ENCODE results near the gene MFSD2B. TPM values are rescaled to one million over a fixed set of nuclear protein-coding genes. Genes with fewer than 3 reads are reported as not detected.

Gene MFSD2B
- total and polyA plus RNA-seq, 8 donors: 0.12 to 0.61 TPM; not detected in 6

DNA sequence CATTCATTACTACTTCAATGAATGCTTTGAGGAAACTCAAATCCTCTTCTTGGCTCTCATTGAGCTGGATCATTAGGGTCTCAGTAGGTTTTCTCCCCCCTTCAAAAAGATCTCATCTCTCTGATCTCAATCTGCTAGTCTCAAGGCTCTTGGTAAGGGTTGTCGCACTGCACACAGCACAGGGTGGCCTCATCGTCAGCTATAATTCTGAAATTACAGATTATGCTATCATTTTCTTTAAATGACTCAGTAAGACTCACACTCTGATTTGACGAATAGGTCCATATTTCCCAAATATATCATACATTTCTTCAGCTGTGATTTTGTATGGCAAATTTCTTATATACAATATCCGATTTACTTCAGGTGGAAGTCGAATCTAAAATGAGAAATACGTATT is 63.9 kb downstream of the MFSD2B start:
- Histone ChIP-seq H3K27me3 (no peaks in the 10 kb centered on the region), H3K27ac (no peak overlapping the region), H3K4me1 (peaks cover 17 to 37% (median 31%) of the 10 kb centered on the region in 4 donors), H3K9me3 (no peaks in the 10 kb centered on the region), H3K4me3 (no peak overlapping the region), H3K36me3 (peaks cover 10 to 60% (median 52%) of the 10 kb centered on the region in 4 donors)
- TF ChIP-seq EP300 (IDR thresholded peaks at IDR 0.05): no peak
- TF ChIP-seq POLR2A (IDR thresholded peaks at IDR 0.05): no peak
- no peak for TF ChIP-seq POLR2AphosphoS5 (IDR thresholded peaks at IDR 0.05)
- TF ChIP-seq, protein P1, sequence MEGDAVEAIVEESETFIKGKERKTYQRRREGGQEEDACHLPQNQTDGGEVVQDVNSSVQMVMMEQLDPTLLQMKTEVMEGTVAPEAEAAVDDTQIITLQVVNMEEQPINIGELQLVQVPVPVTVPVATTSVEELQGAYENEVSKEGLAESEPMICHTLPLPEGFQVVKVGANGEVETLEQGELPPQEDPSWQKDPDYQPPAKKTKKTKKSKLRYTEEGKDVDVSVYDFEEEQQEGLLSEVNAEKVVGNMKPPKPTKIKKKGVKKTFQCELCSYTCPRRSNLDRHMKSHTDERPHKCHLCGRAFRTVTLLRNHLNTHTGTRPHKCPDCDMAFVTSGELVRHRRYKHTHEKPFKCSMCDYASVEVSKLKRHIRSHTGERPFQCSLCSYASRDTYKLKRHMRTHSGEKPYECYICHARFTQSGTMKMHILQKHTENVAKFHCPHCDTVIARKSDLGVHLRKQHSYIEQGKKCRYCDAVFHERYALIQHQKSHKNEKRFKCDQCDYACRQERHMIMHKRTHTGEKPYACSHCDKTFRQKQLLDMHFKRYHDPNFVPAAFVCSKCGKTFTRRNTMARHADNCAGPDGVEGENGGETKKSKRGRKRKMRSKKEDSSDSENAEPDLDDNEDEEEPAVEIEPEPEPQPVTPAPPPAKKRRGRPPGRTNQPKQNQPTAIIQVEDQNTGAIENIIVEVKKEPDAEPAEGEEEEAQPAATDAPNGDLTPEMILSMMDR (IDR thresholded peaks at IDR 0.05): no peak
- intact Hi-C loops (cut with DNase I; ENCODE audit: low total_unique reads): loop anchor here (10.0 kb wide), 1 partner anchor 149 kb away; the partner anchor contains the start of gene ATAD2B
- DNase-seq: no peak
- 79 to 90% (median 87%) methylated on average over 6 of the region's 6 CpGs for WGBS, 5 donors

DNA sequence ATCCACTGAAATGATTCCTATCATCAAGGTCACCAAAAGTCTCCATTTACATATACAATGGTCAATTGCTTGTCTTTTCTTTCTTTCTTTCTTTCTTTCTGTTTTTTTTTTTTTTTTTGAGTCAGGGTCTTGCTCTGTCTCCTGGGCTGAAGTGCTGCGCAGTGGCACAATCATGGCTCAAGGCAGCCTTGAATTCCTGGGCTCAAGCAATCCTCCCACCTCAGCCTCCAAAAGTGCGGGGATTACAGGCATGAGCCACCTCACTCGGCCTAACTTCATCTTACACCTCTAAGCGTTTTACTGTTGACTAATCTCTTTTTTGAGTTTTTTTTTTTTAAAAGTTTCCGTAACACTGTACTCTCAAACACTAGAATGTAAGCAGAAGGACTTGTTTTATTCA is 65.4 kb downstream of the MFSD2B start:
- peaks cover 17 to 37% (median 31%) of the 10 kb centered on the region in 4 donors for H3K4me1 ChIP-seq
- H3K27me3 ChIP-seq: no peaks in the 10 kb centered on the region
- peak overlapping the region in 4 of 5 donors; percentile 90 to 95 (median 94) for H3K27ac ChIP-seq
- H3K4me3 ChIP-seq: peak overlapping the region; percentile 73 to 90 (median 80)
- TF ChIP-seq POLR2A (IDR thresholded peaks at IDR 0.05): no peak
- no peak for TF ChIP-seq EP300 (IDR thresholded peaks at IDR 0.05)
- TF ChIP-seq POLR2AphosphoS5 (IDR thresholded peaks at IDR 0.05): no peak
- TF ChIP-seq, protein P1 (IDR thresholded peaks at IDR 0.05): no peak
- intact Hi-C loops (cut with DNase I; ENCODE audit: low total_unique reads): loop anchor here (10.0 kb wide), 1 partner anchor 150 kb away; the partner anchor contains the start of gene ATAD2B
- no peaks in the 10 kb centered on the region for H3K9me3 ChIP-seq
- peaks cover 5 to 60% (median 50%) of the 10 kb centered on the region in 4 donors for H3K36me3 ChIP-seq
- no peak for DNase-seq
- 50 to 57% (median 52%) methylated on average over 5 of the region's 5 CpGs for WGBS, 5 donors

Small RNA genes within 50 kb of the gene (small RNA-seq; reads per million reads assigned to genes)
- 0 reads per million in 4 donors for gene RN7SL610P
- gene RNU6-370P: 0 reads per million in 4 donors

Other genes starting within 250 kb of the MFSD2B start
- 10 to 100 TPM; 13.4 to 67.0 (median 42.6) TPM for gene ATAD2B, start 83.0 kb upstream of the MFSD2B start, total RNA-seq
- 1 to 10 TPM; 2.0 to 4.3 (median 2.2) TPM for gene ATAD2B, start 83.0 kb upstream of the MFSD2B start, polyA plus RNA-seq
- 10 to 100 TPM in 3 of 5 donors, 1 to 10 TPM in 2; 3.6 to 53.6 (median 11.1) TPM for gene UBXN2A, start 69.6 kb upstream of the MFSD2B start, total RNA-seq
- gene UBXN2A, start 69.6 kb upstream of the MFSD2B start, polyA plus RNA-seq: 1 to 10 TPM; 4.4 to 8.9 (median 6.4) TPM
- 10 to 100 TPM in 1 of 5 donors, 1 to 10 TPM in 4; 1.2 to 25.9 (median 4.9) TPM for gene WDCP, start 37.3 kb downstream of the MFSD2B start, total RNA-seq
- 1 to 10 TPM; 1.5 to 2.0 (median 1.8) TPM for gene WDCP, start 37.3 kb downstream of the MFSD2B start, polyA plus RNA-seq
- gene FKBP1B, start 39.7 kb downstream of the MFSD2B start, total RNA-seq: 10 to 100 TPM in 1 of 5 donors, 1 to 10 TPM in 3, not detected in 1; 1.3 to 13.6 (median 7.3) TPM
- 10 to 100 TPM; 21.1 to 34.3 (median 30.4) TPM for gene FKBP1B, start 39.7 kb downstream of the MFSD2B start, polyA plus RNA-seq
- gene SF3B6, start 66.2 kb downstream of the MFSD2B start, total RNA-seq: 100 to 1,000 TPM in 1 of 5 donors, 10 to 100 TPM in 4; 18.8 to 121 (median 40.7) TPM
- gene SF3B6, start 66.2 kb downstream of the MFSD2B start, polyA plus RNA-seq: 100 to 1,000 TPM; 125 to 139 (median 126) TPM
- 100 to 1,000 TPM in 1 of 5 donors, 10 to 100 TPM in 3, 1 to 10 TPM in 1; 9.3 to 103 (median 38.7) TPM for gene TP53I3, start 74.7 kb downstream of the MFSD2B start, total RNA-seq
- 10 to 100 TPM; 23.7 to 66.6 (median 47.0) TPM for gene TP53I3, start 74.7 kb downstream of the MFSD2B start, polyA plus RNA-seq
- 1 to 10 TPM in 1 of 5 donors, not detected in 4; 1.8 TPM for gene PFN4, start 113.2 kb downstream of the MFSD2B start, total RNA-seq
- gene PFN4, start 113.2 kb downstream of the MFSD2B start, polyA plus RNA-seq: under 1 TPM in 2 of 3 donors, not detected in 1; 0.48 to 0.56 TPM
- 10 to 100 TPM in 3 of 5 donors, 1 to 10 TPM in 1, not detected in 1; 8.5 to 43.2 (median 26.0) TPM for gene FAM228B, start 113.4 kb downstream of the MFSD2B start, total RNA-seq
- gene FAM228B, start 113.4 kb downstream of the MFSD2B start, polyA plus RNA-seq: 10 to 100 TPM in 2 of 3 donors, 1 to 10 TPM in 1; 8.4 to 15.9 (median 11.9) TPM
- 1 to 10 TPM in 2 of 5 donors, not detected in 3; 1.3 to 1.7 TPM for gene FAM228A, start 165.0 kb downstream of the MFSD2B start, total RNA-seq
- gene FAM228A, start 165.0 kb downstream of the MFSD2B start, polyA plus RNA-seq: 1 to 10 TPM in 1 of 3 donors, under 1 TPM in 2; 0.23 to 2.3 (median 0.50) TPM